Measurements from ENCODE around the gene FAM174C.

FAM174C gene

GRCh38 chr19:1287354-1288225 is 12.3 kb downstream of the FAM174C start:
- peak overlapping the region in 3 of 11 experiments; percentile 68 to 77 (median 73); a peak in 2 of 22 replicates for H3K9ac ChIP-seq
- no peak for TF ChIP-seq Cebpa-rat (IDR thresholded peaks at IDR 0.05)
- no peak overlapping the region for H3K27ac ChIP-seq
- peaks cover 0 to 92% (median 55%) of the 10 kb centered on the region in 11 experiments; a peak in 18 of 22 replicates for H4K20me1 ChIP-seq
- H3K4me3 ChIP-seq, result peak overlapping the region in 3 of 10 experiments; percentile 59 to 69 (median 62); a peak in 6 of 20 replicates
- peaks cover 10 to 51% (median 40%) of the 10 kb centered on the region in 10 experiments for H3K4me1 ChIP-seq
- H3K36me3 ChIP-seq, result no peaks in the 10 kb centered on the region
- H3K27me3 ChIP-seq, result peaks cover 72 to 100% (median 98%) of the 10 kb centered on the region in 11 experiments
- H3K9me3 ChIP-seq (replicated peaks in 1 of 11), result no peaks in the 10 kb centered on the region
- H3K4me2 ChIP-seq, result peak overlapping the region in 9 of 11 experiments; percentile 87 to 99 (median 96); a peak in 15 of 22 replicates

- Histone ChIP-seq H3K27me3 (peaks cover 73 to 100% (median 98%) of the 10 kb centered on the region in 11 experiments), H3K27ac (no peak overlapping the region), H3K9ac (no peak overlapping the region), H3K4me3 (no peak overlapping the region), H3K36me3 (no peaks in the 10 kb centered on the region), H3K9me3 (replicated peaks in 1 of 11) (no peaks in the 10 kb centered on the region), H3K4me2 (peak overlapping the region in 2 of 11 experiments; percentile 96 to 97; a peak in 4 of 22 replicates), H4K20me1 (peaks cover 0 to 93% (median 58%) of the 10 kb centered on the region in 11 experiments; a peak in 18 of 22 replicates), H3K4me1 (peaks cover 10 to 57% (median 45%) of the 10 kb centered on the region in 10 experiments)
- TF ChIP-seq Cebpa-rat (IDR thresholded peaks at IDR 0.05), result no peak
Observed at GRCh38 chr19:1288226-1288612, 12.9 kb downstream of the FAM174C start.

- Histone ChIP-seq H3K27me3 (peaks cover 73 to 100% (median 97%) of the 10 kb centered on the region in 11 experiments), H3K9me3 (replicated peaks in 1 of 11) (no peaks in the 10 kb centered on the region), H3K9ac (no peak overlapping the region), H3K27ac (no peak overlapping the region), H3K36me3 (no peaks in the 10 kb centered on the region), H4K20me1 (peaks cover 0 to 93% (median 63%) of the 10 kb centered on the region in 11 experiments; a peak in 18 of 22 replicates), H3K4me1 (peaks cover 12 to 66% (median 54%) of the 10 kb centered on the region in 10 experiments), H3K4me3 (no peak overlapping the region), H3K4me2 (no peak overlapping the region)
- no peak for TF ChIP-seq Cebpa-rat (IDR thresholded peaks at IDR 0.05)
Observed at GRCh38 chr19:1288833-1289685, 13.7 kb downstream of the FAM174C start.

- Histone ChIP-seq H3K9me3 (replicated peaks in 1 of 11) (no peaks in the 10 kb centered on the region), H3K27me3 (peaks cover 73 to 100% (median 97%) of the 10 kb centered on the region in 11 experiments), H4K20me1 (peaks cover 0 to 93% (median 65%) of the 10 kb centered on the region in 11 experiments; a peak in 18 of 22 replicates), H3K9ac (no peak overlapping the region), H3K36me3 (no peaks in the 10 kb centered on the region), H3K4me3 (no peak overlapping the region), H3K27ac (no peak overlapping the region), H3K4me2 (no peak overlapping the region), H3K4me1 (peaks cover 15 to 72% (median 60%) of the 10 kb centered on the region in 10 experiments)
- TF ChIP-seq Cebpa-rat (IDR thresholded peaks at IDR 0.05), result no peak
Observed at GRCh38 chr19:1289686-1290025, 14.3 kb downstream of the FAM174C start.

GRCh38 chr19:1290196-1290702 is 14.9 kb downstream of the FAM174C start:
- Histone ChIP-seq H3K4me1 (peaks cover 15 to 76% (median 65%) of the 10 kb centered on the region in 10 experiments), H3K27me3 (peaks cover 70 to 100% (median 97%) of the 10 kb centered on the region in 11 experiments), H3K4me3 (no peak overlapping the region), H3K9me3 (replicated peaks in 1 of 11) (no peaks in the 10 kb centered on the region), H3K36me3 (no peaks in the 10 kb centered on the region), H4K20me1 (peaks cover 0 to 93% (median 61%) of the 10 kb centered on the region in 11 experiments; a peak in 18 of 22 replicates), H3K27ac (no peak overlapping the region), H3K4me2 (peak overlapping the region in 5 of 11 experiments; percentile 73 to 89 (median 82); a peak in 5 of 22 replicates), H3K9ac (no peak overlapping the region)
- TF ChIP-seq Cebpa-rat (IDR thresholded peaks at IDR 0.05), result no peak

GRCh38 chr19:1290703-1291651 is 15.6 kb downstream of the FAM174C start:
- Histone ChIP-seq H3K4me1 (peaks cover 15 to 80% (median 70%) of the 10 kb centered on the region in 10 experiments), H3K4me2 (peak overlapping the region in 8 of 11 experiments; percentile 11 to 89 (median 74); a peak in 12 of 22 replicates), H3K9me3 (replicated peaks in 1 of 11) (no peaks in the 10 kb centered on the region), H3K27ac (no peak overlapping the region), H3K4me3 (no peak overlapping the region), H3K27me3 (peaks cover 63 to 97% (median 92%) of the 10 kb centered on the region in 11 experiments), H3K9ac (no peak overlapping the region), H3K36me3 (no peaks in the 10 kb centered on the region), H4K20me1 (peaks cover 0 to 93% (median 60%) of the 10 kb centered on the region in 11 experiments; a peak in 18 of 22 replicates)
- TF ChIP-seq Cebpa-rat (IDR thresholded peaks at IDR 0.05), result no peak

- no peaks in the 10 kb centered on the region for H3K36me3 ChIP-seq
- peaks cover 8 to 78% (median 68%) of the 10 kb centered on the region in 10 experiments; a peak in 18 of 20 replicates for H3K4me1 ChIP-seq
- H3K27me3 ChIP-seq, result peaks cover 53 to 97% (median 88%) of the 10 kb centered on the region in 11 experiments
- no peak for TF ChIP-seq Cebpa-rat (IDR thresholded peaks at IDR 0.05)
- H3K9me3 ChIP-seq (replicated peaks in 1 of 11), result no peaks in the 10 kb centered on the region
- no peak overlapping the region for H3K4me3 ChIP-seq
- peak overlapping the region in 1 of 11 experiments; percentile 43; a peak in 2 of 22 replicates for H3K9ac ChIP-seq
- no peak overlapping the region for H3K27ac ChIP-seq
- peaks cover 0 to 86% (median 57%) of the 10 kb centered on the region in 11 experiments; a peak in 18 of 22 replicates for H4K20me1 ChIP-seq
- H3K4me2 ChIP-seq, result peak overlapping the region in 10 of 11 experiments; percentile 3 to 89 (median 69); a peak in 18 of 22 replicates
Observed at GRCh38 chr19:1291761-1292418, 16.6 kb downstream of the FAM174C start.

All from BLaER1 treated with 17β-estradiol and CSF1 and Interleukin-3, amounts not matched to agents 10 nM and 100 nM (cell line).